GM18861 (cell line): ENCODE measurements around the gene TSKS.

Experiments used
- ATAC-seq: cut with Tn5 transposase; IDR thresholded peaks from one replicate; pipeline ENCODE4 v1.9.1; 2021; ENCODE audit not compliant: unreplicated experiment

The TSKS gene

DNA sequence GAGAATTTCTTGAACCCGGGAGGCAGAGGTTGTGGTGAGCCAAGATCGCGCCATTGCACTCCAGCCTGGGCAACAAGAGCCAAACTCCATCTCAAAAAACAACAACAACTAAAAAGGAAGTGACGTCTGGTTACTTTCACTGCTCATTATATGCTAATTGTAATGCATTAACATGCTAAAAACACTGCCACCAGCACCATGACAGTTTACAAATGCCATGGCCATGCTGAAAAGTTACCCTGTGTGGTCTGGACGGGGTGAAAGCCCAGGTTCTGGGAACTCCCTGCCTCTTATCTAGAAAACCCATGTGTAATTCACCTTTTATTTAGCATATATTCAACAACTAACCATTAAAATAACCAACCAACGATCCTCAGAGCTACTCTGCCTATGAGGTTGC is 44.1 kb downstream of the TSKS start:
- ATAC-seq: no peak

DNA sequence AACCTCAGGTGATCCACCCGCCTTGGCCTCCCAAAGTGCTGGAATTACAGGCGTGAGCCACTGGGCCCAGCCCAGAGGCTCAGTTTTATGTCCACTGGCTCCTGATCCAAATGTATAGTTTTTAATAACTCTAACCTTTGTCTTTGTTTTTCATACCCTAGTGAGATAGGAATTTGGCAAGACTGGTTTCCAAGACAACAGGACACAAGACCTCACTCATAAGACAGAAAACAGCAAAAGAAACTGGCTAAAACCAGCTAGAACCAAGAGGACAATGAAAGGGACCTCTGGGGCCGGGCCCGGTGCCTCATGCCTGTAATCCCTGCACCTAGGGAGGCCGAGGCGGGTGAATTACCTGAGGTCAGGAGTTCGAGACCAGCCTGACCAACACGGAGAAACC is 44.6 kb downstream of the TSKS start:
- ATAC-seq: no peak

DNA sequence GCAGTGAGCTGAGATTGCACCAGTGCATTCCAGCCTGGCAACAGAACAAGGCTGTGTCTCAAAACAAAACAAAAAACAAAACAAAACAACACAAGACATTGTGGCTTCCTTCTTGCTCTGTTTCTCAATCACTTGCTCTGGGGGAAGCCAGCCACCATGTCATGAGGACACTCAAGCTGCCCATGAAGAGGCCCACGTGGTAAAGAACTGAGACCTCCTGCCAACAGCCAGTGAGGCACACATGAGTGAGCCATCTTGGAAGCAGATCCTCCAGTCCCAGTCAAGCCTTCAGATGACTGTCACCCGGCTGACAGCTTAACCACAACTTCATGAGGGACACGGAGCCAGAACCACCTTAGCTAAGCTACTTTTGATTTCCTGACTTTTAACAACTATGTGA is 47.0 kb downstream of the TSKS start:
- no peak for ATAC-seq

DNA sequence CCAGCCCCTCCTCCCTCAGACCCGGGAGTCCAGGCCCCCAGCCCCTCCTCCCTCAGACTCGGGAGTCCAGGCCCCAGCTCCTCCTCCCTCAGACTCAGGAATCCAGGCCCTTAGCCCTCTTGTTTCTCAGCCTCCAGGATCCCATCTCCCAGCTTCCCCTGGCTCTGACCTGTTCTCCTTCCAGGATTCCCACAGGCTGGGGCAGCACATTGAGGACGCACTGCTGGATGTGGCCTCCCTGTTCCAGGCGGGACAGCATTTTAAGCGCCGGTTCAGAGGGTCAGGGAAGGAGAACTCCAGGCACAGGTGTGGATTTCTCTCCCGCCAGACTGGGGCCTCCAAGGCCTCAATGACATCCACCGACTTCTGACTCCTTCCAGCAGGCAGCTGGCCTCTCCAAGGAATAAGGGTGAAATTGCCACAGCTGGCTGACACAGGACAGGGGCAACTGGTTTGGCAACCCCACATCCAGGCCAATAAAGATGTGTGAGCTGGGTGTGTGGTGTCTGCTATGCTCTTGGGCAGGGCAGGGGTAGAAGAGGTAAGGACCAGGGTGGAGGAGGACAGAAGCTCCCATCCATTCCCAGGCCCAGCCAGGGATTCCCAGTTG is 49.8 kb downstream of the TSKS start:
- no peak for ATAC-seq

DNA sequence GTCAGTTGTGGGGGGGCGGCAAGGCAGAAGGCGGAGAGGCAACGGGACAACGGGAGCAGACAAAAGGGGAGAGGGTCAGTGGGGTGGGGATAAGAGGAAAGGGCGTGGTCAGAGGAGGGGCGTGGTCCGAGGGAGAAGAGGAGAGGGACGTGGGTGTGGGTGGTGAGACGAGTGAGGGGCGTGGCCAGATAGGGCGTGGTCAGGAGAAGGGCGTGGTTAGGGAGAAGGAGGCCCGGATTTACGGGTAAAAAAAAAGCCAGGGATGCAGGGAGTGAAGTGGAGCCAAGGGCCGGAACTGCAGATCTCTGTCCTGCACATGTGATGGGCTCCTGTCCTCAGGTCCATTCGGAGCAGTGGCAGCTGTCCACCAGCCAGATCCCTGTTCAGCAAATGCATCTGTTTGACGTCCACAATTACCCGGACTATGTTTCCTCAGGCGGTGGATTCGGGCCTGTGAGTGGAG is 50.7 kb downstream of the TSKS start:
- ATAC-seq: no peak

DNA sequence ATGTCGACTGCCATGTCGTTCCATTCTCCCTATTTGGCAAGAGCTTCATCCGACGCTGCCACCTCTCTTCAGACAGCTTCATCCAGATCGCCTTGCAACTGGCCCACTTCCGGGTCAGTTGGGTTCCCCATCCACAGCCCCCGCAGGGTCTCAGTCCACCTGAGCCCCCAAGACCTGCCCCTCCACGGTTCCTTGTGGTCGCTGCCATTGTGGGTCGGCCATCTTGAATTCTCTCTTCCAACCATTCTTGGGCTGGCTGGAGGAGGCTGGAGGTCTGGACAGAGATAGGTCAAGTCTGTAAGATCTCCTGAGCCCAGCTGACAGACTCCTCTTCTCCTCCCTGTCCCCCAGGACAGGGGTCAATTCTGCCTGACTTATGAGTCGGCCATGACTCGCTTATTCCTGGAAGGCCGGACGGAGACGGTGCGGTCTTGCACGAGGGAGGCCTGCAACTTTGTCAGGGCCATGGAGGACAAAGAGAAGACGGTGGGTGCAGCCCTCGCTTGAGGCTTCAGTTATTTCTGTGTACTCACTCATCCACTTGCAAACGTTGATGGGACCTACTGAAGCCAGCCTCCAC is 52.6 kb downstream of the TSKS start:
- ATAC-seq: no peak

DNA sequence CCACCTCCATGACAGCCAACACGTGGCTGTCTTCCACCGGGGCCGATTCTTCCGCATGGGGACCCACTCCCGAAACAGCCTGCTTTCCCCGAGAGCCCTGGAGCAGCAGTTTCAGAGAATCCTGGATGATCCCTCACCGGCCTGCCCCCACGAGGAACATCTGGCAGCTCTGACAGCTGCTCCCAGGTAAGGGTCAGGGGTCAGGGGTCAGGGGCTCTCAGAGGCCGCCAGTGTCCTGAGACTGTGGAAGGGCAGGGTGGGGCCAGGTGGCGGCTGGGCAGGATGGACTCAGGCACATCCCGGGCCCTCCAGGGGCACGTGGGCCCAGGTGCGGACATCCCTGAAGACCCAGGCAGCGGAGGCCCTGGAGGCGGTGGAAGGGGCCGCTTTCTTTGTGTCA is 57.2 kb downstream of the TSKS start:
- ATAC-seq: no peak

DNA sequence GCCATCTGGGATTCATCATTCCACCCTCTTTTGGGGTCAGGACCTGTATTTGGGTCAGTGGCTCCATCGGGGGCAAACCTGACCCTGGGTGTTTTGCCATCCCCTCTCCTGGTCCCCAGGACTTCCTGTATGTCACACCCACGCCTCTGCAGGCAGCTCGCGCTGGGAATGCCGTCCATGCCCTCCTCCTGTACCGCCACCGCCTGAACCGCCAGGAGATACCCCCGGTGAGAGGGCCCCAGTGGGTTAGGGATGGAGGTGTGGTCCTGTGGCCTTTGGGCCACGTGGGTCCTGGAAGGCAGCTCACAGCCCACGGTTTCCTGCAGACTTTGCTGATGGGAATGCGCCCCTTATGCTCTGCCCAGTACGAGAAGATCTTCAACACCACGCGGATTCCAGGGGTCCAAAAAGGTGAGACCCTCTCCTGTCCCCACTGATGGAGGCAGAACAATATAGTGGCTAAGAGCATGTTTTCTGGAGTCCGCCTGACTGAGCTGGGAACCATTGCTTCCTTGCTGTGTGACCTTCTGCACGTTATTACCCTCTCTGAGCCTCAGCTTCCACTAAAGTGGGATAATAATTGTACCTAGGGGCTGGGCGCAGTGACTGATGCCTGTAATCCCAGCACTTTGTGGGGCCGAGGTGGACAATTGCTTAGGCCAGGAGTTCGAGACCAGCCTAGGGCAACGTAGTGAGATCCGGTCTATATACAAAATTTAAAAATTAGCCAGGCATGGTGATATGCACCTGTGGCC is 58.0 kb downstream of the TSKS start:
- no peak for ATAC-seq

DNA sequence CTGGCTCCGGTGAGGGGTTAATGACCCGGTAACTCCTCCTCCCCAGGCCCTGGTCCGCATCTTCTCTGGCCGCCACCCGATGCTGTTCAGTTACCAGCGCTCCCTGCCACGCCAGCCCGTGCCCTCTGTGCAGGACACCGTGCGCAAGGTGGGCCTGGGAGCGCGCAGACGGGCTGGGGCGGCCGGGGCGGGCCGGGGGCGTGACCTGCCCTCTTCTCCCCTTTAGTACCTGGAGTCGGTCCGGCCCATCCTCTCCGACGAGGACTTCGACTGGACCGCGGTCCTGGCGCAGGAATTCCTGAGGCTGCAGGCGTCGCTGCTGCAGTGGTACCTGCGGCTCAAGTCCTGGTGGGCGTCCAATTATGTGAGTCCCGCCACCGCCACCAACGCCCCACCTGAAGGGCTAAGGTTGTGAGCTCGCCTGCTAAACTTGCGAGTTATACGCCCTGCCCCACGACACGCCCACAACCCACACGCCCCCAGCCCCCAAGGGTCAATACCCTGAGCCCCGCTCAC is 61.8 kb downstream of the TSKS start:
- ATAC-seq: no peak

DNA sequence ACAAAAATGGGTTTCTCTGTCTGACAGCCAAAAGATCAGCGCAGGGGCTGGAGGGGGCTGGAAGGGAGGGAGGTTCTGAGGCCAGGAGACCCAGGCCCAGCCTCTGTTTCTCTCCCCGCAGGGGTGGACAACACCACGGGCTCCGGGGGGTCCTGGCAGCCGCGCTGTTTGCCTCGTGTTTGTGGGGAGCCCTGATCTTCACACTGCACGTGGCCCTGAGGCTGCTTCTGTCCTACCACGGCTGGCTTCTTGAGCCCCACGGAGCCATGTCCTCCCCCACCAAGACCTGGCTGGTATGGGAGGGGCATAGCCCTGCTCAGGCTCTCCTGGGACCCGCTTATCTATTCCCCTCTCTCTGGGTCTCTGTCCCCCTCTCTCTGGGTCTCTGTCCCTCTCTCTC is 62.5 kb downstream of the TSKS start:
- ATAC-seq: no peak

DNA sequence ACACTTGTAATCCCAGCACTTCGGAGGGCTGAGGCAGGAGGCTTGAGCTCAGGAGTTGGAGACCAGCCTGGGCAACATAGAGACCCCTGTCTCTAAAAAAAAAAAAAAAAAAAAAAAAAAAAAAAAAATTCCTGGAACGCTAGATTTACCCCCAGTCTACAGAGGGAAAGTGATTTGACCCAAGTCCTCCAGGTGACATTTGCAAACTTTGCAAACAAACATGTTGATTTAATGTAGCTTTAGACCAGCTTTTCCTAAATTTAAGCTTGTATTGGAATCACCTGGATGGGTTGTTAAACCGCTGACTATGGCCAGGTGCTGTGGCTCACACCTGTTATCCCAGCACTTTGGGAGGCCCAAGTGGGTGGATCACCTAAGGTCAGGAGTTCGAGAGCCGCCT is 63.7 kb downstream of the TSKS start:
- no peak for ATAC-seq

DNA sequence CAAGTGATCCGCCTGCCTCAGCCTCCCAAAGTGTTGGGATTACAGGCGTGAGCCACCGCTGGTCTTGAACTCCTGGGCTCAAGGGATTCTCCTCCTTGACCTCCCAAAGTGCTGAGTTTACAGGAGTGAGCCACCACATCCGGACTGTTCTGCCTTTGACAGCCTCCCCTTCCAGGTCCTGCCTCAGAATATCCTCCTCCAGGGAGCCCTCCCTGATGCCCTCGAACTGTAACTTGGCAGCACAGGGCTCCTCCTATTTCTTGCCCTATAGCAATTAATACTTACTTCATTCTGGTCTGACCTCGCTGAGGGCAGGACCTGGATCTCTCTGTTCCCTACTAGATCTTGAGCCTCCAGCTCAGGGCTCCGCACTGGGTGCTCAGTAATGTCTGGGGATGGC is 66.2 kb downstream of the TSKS start:
- ATAC-seq: no peak

DNA sequence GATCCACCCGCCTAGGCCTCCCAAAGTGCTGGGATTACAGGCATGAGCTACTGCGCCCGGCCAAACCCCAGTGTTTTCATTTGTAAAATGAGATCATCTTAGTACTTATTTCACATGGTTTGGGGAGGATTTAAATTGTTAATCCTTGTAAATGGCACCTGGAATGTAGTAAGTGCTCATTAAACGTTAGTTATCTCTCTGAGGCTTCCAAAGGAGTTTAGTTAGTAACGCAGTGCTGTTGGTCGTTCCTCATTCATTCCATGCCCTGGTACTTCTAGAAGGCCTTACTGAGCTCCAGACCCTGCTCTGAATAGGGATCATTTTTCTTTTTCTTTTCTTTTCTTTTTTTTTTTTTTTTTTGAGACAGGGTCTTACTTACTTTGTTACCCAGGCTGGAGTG is 67.0 kb downstream of the TSKS start:
- ATAC-seq: no peak

DNA sequence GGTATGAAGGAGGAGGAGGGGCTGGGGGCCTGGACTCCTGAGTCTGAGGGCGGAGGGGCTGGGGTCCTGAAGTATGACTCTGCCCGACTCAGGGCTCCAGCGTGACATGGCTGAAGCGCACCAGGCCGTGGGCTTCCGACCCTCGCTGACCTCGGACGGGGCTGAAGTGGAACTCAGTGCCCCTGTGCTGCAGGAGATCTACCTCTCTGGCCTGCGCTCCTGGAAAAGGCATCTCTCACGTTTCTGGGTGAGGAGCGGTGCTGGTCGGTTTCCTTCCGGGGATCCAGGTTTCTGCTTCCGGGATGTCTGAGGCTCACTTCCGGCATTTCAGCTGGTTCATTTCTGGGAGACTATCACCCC is 71.0 kb downstream of the TSKS start:
- no peak for ATAC-seq

DNA sequence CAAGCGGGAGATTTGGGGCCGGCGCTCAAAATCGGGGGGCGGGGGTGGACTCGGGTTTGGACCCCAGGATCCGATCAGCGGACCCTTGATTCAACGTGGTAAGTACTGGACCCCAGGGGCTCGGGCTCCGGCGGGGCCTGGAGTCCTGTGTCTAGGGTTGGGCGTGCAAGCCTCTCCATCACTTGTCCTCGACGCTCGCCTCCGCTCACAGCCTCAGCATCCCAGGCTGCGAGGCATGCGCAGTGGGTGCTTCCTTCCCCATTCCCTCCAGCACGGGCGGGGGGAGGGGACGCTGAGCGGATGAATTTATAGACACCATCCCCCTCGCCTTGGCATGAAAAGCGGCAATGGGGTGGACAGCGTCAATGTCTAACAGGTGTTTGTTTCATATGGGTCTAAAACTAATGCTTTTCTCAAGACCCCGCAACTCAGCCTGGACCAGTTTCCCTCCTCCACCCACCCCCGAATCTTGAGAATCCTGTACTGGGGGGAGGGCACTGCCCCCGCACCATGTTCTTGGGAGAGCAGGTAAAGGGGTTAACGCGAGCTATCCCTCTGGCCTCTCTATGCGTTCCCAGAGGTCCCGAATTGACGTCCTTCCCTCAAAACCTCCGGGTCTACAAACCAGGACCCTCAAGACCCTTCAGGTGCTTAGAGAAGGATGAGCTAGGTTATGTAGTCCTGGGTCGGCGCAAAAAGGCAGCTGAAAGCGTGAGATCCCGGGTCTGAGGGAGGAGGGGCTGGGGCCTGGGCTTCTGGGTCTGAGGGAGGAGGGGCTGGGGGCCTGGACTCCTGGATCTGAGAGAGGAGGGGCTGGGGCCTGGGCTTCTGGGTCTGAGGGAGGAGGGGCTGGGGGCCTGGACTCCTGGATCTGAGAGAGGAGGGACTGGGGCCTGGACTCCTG is 71.6 kb downstream of the TSKS start:
- ATAC-seq: no peak

DNA sequence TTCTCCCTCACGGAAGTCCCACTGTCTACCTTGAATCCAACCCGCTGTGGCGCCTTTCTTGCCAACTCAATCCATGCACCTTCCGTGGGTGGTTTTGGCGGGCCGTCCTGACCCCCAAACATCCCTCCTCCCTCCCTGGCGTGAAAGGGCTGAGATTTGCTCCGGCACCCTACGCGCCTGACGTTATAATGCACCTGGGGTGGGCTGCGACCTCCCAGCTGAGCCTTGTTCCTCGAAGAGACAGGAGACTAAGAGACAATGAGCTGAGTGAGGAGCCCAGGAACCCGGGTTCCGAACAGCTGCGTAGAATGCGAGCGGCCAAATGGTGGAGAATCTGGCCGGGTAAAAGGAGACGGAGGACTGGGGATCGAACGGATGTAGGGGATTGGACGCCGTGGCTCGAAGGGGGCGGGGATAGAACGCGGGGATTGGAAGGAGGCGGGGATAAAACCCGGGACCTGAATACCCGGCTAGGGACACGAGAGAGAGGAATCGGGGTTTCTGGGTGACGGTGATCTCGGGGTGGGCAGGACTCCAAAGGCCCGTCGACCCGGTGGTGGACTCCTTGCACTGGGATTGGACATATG is 72.4 kb downstream of the TSKS start, which contains the start of gene CPT1C:
Gene CPT1C (plus strand): TSS at position 461 of the 587 bp plus-strand sequence. CDS start 1,137 bp downstream, outside the sequence.
- ATAC-seq: no peak

DNA sequence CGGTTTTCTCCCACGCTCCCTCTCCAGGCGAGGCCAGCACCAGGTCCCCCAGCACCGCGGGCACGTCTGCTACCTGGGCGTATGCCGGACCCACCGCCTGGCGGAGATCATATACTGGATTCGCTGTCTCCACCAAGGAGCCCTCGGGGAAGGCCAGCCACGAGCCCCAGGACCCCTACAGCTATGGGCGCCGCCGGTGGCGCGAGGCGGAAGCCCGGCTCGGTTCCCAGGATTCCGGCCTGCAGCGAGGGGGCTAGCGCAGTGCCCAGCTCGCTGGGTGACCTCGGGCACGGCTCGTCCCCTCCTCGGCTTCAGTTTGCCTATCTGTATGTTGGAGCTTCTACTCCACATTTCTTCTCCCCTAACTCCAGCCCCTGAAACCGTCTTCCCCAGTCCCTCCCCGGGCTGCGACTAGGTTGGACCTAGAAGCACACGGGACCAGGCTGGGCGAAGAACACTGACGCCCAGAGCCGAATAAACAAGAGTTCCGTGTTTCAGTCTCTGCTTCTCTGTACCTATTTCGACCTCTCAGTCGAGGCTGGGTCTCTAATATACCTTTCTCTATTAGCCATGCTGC is 72.9 kb downstream of the TSKS start:
- no peak for ATAC-seq
